HK-2 (cell line): ENCODE results near the gene PAPOLB.
"Not testable (repeated sequence)": the region's sequence is repeated elsewhere in the genome, so short reads cannot be mapped to it uniquely, and the experiment has no call there.

Experiments
- DNase-seq: peaks from one replicate; pipeline ENCODE4 v3.0.0-alpha.2; 2018; ENCODE audit not compliant: unreplicated experiment

Gene PAPOLB

GRCh38 chr7:4861673-4862072, at the start of gene PAPOLB:
TSS of gene PAPOLB (minus strand) at chr7:4862030. CDS start at chr7:4861810, 220 bp downstream.
- DNase-seq: no peak

GRCh38 chr7:4911111-4911828, 49.4 kb upstream of the PAPOLB start:
- no peak for DNase-seq

- DNase-seq: no peak
These were observed 44.9 kb upstream of the PAPOLB start for GRCh38 chr7:4906682-4907081.

GRCh38 chr7:4905171-4905570, 43.3 kb upstream of the PAPOLB start:
- DNase-seq: no peak

GRCh38 chr7:4904346-4904745, 42.5 kb upstream of the PAPOLB start:
- DNase-seq: no peak

- DNase-seq: no peak
These were observed 33.9 kb upstream of the PAPOLB start for GRCh38 chr7:4895766-4896165.

GRCh38 chr7:4894482-4894881, 32.7 kb upstream of the PAPOLB start:
- no peak for DNase-seq

GRCh38 chr7:4893929-4894475, 32.2 kb upstream of the PAPOLB start:
- no peak for DNase-seq

GRCh38 chr7:4893188-4893587, 31.4 kb upstream of the PAPOLB start:
- not testable (repeated sequence) for DNase-seq

GRCh38 chr7:4891522-4891921, 29.7 kb upstream of the PAPOLB start:
- not testable (repeated sequence) for DNase-seq

GRCh38 chr7:4889682-4890081, 27.9 kb upstream of the PAPOLB start:
- DNase-seq: no peak

GRCh38 chr7:4888161-4888560, 26.3 kb upstream of the PAPOLB start:
- no peak for DNase-seq

- no peak for DNase-seq
These were observed 24.8 kb upstream of the PAPOLB start for GRCh38 chr7:4886671-4887070.

GRCh38 chr7:4885317-4885807, 23.5 kb upstream of the PAPOLB start:
- DNase-seq: no peak

GRCh38 chr7:4884164-4884563, 22.3 kb upstream of the PAPOLB start:
- DNase-seq: no peak

- peak; percentile 60 for DNase-seq
These were observed 21.7 kb upstream of the PAPOLB start, which contains the start of gene RADIL for GRCh38 chr7:4883372-4884144. TSS of gene RADIL (minus strand) at chr7:4883716. CDS start at chr7:4878139, 5,577 bp downstream.

- no peak for DNase-seq
These were observed 21.2 kb upstream of the PAPOLB start for GRCh38 chr7:4883033-4883371.

- no peak for DNase-seq
These were observed 20.6 kb upstream of the PAPOLB start for GRCh38 chr7:4882169-4883032.

GRCh38 chr7:4880218-4880617, 18.4 kb upstream of the PAPOLB start:
- DNase-seq: no peak

GRCh38 chr7:4879396-4880081, 17.7 kb upstream of the PAPOLB start:
- DNase-seq: no peak
